ENCODE measurements around the gene TMEM235. TPM values are rescaled to one million over a fixed set of nuclear protein-coding genes. Genes with fewer than 3 reads are reported as not detected.

TMEM235 gene
- polyA plus RNA-seq, 3 donors = not detected

GRCh38 chr17:78266771-78267170, 35.3 kb downstream of the TMEM235 start:
- DNase-seq (ENCODE audit: extremely low read depth in 1 of 11, low read depth in 9 of 11, low spot score in 4 of 11) = no peak

GRCh38 chr17:78267253-78268073, 36.0 kb downstream of the TMEM235 start:
- DNase-seq (ENCODE audit: extremely low read depth in 1 of 11, low read depth in 9 of 11, low spot score in 4 of 11) = no peak

GRCh38 chr17:78268191-78268874, 36.9 kb downstream of the TMEM235 start:
- DNase-seq (ENCODE audit: extremely low read depth in 1 of 11, low read depth in 9 of 11, low spot score in 4 of 11) = no peak

DNA sequence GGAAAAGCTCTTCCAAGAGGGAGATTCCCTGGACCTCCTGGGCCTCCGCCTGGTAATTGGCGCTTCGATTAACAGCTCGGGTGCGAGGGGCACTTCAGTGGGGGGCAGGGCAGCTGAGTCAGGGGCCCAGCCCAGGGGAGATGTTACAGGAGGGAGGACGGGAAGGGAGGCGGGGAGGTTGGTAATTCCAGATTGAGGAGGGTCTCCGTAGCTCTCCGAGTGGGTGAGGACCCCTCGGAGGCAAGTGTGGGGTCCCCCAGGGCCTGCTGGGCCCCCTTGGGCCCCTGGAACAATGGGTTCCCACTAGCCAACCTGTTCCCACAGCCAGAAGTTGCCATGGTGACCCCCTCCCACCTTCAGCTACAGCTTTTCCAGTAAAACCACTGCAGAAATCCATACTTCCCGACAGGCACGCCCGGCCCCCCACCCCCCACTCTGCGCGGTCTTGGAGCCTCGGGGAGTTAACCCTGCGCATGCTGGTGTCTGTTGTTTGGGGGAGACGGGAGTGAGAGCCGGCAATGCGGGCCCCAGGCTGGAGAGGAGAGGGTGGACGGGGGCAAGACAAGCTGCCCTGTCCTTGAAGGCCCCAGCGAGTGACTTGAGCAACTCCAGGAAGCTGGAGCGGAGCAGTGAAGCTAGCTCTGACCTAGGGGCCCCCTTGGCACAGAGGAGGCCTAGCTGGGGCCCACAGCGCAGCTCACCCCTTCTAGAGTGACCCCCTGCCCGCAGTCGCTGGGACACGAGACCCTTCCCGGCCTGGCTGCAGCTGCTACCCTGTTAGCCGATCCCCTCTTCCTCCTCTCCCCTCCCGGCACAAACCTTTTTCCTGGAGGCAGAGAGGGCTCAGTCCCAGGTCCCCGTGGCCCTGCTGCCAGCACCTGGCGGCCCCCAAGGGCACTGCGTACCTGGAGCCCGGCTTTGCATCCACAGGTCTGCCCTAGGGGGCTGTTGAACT, 37.8 kb downstream of the TMEM235 start:
- no peak for DNase-seq (ENCODE audit: extremely low read depth in 1 of 11, low read depth in 9 of 11, low spot score in 4 of 11)

DNA sequence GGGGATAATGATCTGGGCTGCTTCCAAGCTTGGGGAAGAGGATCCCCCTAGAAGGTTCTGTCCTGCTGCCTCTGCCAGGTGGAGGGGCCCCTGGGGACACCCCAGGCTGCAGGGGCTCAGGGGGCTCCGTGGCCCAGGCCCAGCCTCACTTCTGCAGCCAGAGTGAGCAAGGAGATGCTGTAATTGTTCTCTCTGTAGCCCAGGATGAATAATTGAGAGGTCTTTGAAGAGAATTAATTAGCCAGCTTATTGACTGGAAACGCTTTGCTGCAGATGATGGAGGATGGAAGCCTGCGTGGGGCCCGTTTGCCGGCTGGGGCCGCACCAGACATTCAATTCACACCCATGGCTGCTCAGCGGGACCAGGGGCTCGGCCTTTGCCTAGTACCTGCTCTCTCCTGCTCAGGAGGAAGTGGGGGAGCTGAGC, 38.5 kb downstream of the TMEM235 start:
- no peak for DNase-seq (ENCODE audit: extremely low read depth in 1 of 11, low read depth in 9 of 11, low spot score in 4 of 11)

DNA sequence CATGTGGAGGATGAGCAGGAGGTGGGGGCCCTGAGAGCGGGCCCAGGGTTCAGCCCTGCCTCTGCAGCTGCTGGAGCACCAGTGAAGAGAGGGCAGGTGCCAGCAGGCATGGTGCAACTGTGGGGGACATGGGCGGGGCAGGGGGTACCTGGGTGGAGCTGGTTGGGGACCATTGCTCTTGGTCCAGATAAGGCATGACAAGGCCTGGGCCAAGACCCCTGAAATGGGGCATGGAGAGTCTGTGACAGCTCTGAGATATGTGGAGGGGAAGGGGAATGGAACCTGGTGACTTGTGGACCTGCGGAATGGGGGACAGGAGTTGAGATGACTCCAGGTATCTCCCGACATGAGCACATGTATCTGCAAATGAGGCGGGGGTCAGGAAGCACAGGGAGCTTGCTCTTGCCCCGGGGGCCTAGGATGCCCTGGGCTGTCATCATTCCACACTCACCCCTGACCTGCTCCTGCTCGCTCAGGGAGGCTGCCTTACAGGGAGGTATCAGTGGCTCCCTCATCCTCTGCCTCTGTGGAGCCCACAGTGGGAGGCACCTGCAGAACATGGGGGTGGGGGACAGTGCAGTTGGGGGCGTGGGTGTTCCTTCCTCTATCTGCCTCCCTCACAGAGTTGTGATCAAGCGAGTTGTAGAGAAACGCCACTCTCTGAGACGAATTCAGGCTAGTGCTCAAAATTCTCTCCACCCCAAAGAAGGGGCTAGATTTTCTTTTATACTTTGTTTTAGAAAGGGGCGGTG, 40.2 kb downstream of the TMEM235 start:
- no peak for DNase-seq (ENCODE audit: extremely low read depth in 1 of 11, low read depth in 9 of 11, low spot score in 4 of 11)

GRCh38 chr17:78272181-78272913, 40.9 kb downstream of the TMEM235 start:
- DNase-seq (ENCODE audit: extremely low read depth in 1 of 11, low read depth in 9 of 11, low spot score in 4 of 11) = peak in 8 of 11 donors; percentile 42 to 89 (median 78)

GRCh38 chr17:78272914-78273258, 41.5 kb downstream of the TMEM235 start:
- no peak for DNase-seq (ENCODE audit: extremely low read depth in 1 of 11, low read depth in 9 of 11, low spot score in 4 of 11)

DNA sequence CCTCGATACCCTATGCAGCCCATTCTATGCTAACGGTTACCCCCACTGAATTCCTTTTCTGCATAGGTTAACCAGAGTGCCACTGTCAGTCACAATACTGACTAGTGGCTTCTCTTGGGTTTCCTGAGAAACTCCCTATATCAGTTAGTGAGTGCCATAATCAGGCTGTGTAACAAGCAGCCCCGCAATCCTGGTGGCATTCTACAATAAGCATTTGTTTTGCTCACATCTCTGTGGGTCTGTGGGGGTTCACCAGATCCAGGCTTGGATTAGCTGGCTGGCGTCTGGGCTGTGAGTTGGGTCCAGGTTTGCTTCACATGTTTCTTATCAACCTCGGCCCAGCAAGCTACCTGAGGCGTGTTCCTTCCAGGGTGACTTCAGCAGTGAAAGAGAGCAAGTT, 42.4 kb downstream of the TMEM235 start:
- DNase-seq (ENCODE audit: extremely low read depth in 1 of 11, low read depth in 9 of 11, low spot score in 4 of 11) = no peak

DNA sequence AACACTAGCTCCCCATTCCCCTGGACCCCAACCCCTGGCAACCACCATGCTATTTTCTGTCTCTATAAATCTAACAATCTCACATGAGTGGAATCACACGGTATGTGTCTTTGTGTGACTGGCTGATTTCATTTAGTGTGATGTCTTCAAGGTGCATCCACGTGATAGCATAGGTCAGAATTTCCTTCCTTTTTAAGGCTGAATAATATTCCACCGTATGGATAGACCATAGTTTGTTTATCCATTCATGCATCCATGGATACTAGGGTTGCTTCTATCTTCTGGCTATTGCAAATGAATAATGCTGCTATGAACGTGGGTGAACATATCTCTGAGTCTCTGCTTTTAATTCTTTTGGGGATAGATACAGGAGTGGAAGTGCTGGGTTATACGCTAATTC, 43.9 kb downstream of the TMEM235 start:
- no peak for DNase-seq (ENCODE audit: extremely low read depth in 1 of 11, low read depth in 9 of 11, low spot score in 4 of 11)

DNA sequence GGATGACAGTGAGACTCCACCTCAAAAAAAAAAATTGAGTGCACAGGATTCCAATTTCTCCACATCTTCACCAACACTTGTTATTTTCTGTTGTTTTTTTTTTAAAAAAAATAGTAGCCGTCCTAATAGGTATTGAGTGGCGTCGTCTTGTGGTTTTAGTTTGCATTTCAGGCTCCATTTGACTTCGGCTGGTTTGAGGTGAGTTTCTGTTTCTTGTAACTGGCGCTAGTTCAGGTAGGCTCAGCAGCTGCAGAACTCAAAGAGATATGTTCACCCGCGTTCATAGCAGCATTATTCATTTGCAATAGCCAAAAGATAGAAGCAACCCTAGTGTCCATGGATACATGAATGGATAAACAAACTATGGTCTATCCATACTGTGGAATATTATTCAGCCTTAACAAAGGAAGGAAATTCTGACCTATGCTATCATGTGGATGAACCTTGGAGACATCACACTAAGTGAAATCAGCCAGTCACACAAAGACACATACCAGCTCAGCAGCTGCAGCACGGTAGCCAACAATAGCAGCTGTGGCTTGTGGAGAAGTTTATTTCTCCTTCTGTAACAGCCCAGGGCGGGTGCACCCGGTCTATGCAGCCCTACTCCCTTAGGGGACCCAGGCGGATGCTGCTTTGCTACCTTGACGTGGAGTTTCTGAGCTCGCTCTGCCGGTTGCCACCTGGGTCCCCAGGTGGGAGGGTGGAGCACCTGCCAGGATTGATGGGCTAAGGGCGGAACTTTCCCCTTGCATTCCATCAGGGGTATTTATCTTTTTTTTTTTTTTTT, 44.9 kb downstream of the TMEM235 start:
- DNase-seq (ENCODE audit: extremely low read depth in 1 of 11, low read depth in 9 of 11, low spot score in 4 of 11) = no peak

GRCh38 chr17:78278139-78278741, 46.8 kb downstream of the TMEM235 start:
- DNase-seq (ENCODE audit: extremely low read depth in 1 of 11, low read depth in 9 of 11, low spot score in 4 of 11) = no peak

- no peak for DNase-seq (ENCODE audit: extremely low read depth in 1 of 11, low read depth in 9 of 11, low spot score in 4 of 11)
Observed at GRCh38 chr17:78279360-78279990, 48.0 kb downstream of the TMEM235 start.

DNA sequence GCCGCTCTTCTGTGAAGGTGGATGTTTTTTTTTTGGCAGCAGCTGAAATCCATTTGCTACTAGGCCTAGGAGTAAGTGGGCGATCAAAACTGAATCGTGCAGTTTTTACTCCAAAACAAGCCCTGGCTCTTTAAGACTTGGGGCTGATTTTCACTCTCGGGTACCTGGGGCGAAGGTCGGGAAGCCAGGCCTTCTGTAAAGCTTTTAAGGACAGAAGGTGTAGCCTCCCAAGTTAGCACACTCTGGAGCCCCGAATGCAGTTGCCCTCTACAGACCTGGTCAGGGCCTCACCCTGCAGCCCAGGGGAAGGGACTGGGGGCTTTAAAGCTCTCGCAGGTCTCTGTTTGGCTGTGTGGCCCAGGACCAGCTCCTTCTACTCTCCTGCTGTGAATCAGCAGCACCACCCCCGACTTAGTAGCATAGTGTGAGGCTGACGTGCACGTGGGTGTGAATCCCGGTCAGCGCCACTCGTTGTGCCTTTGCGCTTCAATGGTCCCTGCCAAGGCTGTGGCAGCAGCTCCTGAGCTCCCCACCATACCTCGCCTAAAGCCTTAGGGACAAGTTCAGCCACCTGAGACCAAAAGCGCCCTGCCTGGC, 49.9 kb downstream of the TMEM235 start:
- no peak for DNase-seq (ENCODE audit: extremely low read depth in 1 of 11, low read depth in 9 of 11, low spot score in 4 of 11)

DNA sequence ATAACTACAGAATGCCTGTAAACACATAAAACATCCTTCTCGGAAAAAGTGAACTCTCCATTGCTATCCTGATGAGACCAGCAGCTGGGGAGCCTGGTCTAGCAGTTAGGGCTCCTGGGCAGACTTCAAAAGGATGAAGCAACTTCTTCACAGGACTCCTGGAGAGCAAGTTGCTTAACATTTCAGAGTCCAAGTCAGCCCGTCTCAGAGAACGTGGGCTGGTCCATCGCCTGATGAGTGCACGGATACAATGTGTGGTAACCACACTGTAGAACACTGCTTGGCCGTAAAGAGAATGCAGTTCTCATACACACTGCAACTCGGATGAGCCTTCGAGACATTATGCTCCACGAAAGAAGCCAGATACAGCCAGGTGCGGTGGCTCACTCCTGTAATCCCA, 52.7 kb downstream of the TMEM235 start:
- no peak for DNase-seq (ENCODE audit: extremely low read depth in 1 of 11, low read depth in 9 of 11, low spot score in 4 of 11)

DNA sequence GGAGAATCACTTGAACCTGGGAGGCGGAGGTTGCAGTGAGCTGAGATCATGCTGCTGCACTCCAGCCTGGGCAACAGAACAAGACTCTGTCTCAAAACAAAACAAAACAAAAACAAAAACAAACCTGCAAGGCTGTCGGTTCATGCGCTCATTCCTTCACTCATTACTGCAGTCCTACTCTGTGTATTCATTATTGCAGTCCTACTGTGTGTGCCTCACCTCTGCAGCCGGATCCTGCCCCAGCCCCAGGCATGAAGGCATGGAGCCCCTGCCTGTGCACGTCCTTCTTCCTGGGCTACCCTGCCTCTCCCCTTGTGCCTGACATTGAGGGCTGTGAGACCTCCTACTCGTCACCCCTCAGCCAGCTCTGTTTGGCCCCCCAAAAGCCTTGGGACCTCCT, 57.6 kb downstream of the TMEM235 start:
- no peak for DNase-seq (ENCODE audit: extremely low read depth in 1 of 11, low read depth in 9 of 11, low spot score in 4 of 11)
